ENCODE data around the gene IL36RN. TPM values are rescaled to one million over a fixed set of nuclear protein-coding genes. Genes with fewer than 3 reads are reported as not detected.

Gene IL36RN
- not detected in 2 replicates for total RNA-seq

DNA sequence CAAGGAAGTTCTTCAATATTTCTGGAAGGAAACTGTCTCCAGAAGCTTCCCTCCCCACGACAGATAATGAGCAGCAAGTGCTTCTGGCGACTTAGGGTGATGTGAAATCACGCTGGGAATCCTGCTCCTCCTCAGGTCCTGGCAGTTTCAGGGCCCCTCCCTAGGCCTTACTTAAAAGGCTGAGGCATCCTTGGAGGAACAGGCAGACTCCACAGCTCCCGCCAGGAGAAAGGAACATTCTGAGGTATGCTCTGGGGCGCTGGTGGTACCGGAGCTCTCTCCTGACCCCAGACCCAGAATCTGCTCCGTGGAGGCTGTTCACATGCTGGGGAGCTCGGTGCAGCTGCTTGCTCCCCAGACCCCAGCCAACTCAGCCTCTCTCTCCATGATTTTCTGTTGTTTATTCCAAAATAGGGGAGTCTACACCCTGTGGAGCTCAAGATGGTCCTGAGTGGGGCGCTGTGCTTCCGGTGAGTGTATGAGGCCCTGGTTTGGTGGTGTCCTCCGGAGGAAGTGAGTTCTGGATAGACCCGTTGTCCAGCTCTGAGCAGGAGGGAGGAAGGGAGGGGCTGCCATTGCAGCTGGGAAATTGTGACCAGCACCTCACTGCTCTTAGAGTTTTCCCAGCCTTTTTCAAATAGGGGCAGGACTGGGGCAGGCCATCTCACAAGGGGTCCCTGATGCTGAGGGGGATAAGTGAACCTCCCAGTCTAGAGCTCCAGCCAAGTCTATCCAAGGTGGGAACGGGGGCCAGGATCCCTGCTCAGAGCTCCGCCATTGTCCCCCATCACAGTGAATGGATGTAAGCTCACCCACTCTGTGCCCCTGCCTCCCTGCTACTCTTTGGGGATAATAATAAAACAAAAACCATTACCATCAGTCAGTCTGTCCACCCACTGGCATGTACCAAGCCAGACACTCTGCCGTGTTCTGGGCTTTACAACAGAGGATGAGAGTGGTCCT is at the start of gene IL36RN:
Gene IL36RN (plus strand): TSS at position 201 of the 963 bp plus-strand sequence. CDS start 241 bp downstream, at position 442.

DNA sequence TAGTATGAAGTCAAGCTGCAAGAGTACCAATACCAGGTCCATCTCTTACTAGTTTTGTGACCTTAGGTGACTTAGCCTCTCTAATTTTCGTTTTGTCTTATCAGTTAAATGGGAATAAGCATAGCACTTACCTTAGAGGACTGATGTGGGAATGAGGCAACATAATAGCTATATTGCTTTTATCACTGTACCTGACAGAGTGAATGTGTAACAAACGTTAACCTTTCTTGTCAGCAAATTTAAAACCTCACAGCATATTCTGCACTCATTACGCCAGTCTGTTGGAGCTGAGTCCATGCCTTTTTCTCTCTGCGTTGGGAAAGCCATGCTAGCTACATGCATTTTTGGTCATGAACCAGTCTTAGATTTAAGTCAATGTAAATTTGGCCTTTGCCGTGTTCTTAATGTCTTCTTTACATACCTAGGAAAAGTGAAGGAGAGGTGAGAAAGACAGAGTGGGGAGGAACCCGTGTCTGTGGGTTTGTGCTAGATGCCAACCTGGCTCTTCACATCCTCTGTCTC is 6.5 kb upstream of the IL36RN start, which contains the start of gene IL36B:
Gene IL36B (minus strand): TSS at position 472 of the 522 bp plus-strand sequence.

DNA sequence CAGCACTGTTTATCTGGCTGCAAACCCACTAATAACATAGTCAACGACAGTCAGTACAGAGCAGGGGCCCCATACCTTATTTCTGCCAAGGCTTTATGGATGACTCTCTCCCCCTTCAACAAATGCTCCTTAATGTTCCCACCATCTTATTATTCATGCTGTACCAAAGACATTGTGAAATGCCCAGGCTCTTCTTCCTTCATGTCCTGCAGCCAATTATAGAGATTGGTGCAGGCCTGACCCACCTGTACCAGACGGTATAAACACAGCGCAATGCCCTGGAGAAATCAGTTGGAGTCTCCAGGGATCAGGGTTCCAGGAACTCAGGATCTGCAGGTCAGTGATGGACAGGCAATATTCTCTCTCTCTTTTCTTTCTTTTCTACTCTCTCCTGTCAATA is 8.7 kb downstream of the IL36RN start, which contains the start of gene IL1F10:
Gene IL1F10 (plus strand): TSS at position 290 of the 400 bp plus-strand sequence. CDS start 4,769 bp downstream, outside the sequence.

Other genes with a start within 250 kb of the IL36RN start
- 0.18 TPM in 1 of 2 replicates, not detected in the other for gene IL1B, start 222.4 kb upstream of the IL36RN start, total RNA-seq
- not detected in 2 replicates for gene IL37, start 148.0 kb upstream of the IL36RN start, total RNA-seq
- gene IL36G, start 81.2 kb upstream of the IL36RN start, total RNA-seq: not detected in 2 replicates
- not detected in 2 replicates for gene IL36A, start 53.7 kb upstream of the IL36RN start, total RNA-seq
- not detected in 2 replicates for gene IL36B, start 6.3 kb upstream of the IL36RN start, total RNA-seq
- not detected in 2 replicates for gene IL1F10, start 8.8 kb downstream of the IL36RN start, total RNA-seq
- gene IL1RN, start 68.4 kb downstream of the IL36RN start, total RNA-seq: not detected in 2 replicates
- 3.2 and 4.6 TPM in 2 replicates for gene PSD4, start 114.8 kb downstream of the IL36RN start, total RNA-seq
- 0.18 and 0.86 TPM in 2 replicates for gene PAX8, start 219.7 kb downstream of the IL36RN start, total RNA-seq